Sigmoid colon (tissue), 4 donors: ENCODE data around the gene TNP2.

Experiments
- EP300 ChIP-seq, 4 donors: sonication (generic); formaldehyde crosslinking; IDR thresholded peaks; one replicate each; pipeline ENCODE4 v1.6.1; 2017; ENCODE audit warnings: antibody characterized with exemption in 4 of 4
- TF ChIP-seq, protein P1 (sequence below), 4 experiments: fragments of 450-650 bp in 3 of 4; fragments of 200-600 bp in 1 of 4; IDR thresholded peaks; one replicate each; pipeline ENCODE4 v1.5.1; 2016 to 2019; ENCODE audit warnings: antibody characterized with exemption in 4 of 4, mild to moderate bottlenecking in 3 of 4, moderate library complexity in 2 of 4

DNA sequence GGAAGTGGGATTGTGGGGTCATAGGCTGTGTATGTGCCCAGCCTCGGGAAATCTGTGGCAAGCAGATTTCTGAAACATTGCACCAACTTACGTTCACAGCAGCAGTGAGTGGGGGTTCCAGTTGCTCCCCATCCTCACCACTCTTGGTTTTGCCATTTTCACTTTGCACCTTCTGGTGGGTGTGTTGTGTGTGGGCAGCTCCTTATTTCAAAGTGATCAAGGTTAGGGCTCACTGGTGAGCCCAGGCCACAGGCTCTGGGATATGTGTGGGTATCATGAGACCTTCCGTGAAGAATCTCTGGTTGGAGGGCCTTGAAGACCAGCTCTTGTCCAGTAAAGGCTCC is 41.5 kb upstream of the TNP2 start:
- TF ChIP-seq, protein P1, sequence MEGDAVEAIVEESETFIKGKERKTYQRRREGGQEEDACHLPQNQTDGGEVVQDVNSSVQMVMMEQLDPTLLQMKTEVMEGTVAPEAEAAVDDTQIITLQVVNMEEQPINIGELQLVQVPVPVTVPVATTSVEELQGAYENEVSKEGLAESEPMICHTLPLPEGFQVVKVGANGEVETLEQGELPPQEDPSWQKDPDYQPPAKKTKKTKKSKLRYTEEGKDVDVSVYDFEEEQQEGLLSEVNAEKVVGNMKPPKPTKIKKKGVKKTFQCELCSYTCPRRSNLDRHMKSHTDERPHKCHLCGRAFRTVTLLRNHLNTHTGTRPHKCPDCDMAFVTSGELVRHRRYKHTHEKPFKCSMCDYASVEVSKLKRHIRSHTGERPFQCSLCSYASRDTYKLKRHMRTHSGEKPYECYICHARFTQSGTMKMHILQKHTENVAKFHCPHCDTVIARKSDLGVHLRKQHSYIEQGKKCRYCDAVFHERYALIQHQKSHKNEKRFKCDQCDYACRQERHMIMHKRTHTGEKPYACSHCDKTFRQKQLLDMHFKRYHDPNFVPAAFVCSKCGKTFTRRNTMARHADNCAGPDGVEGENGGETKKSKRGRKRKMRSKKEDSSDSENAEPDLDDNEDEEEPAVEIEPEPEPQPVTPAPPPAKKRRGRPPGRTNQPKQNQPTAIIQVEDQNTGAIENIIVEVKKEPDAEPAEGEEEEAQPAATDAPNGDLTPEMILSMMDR (IDR thresholded peaks at IDR 0.05), result no peak
- no peak for TF ChIP-seq EP300 (IDR thresholded peaks at IDR 0.05)
